ENCODE results near the gene B9D1. TPM values are rescaled to one million over a fixed set of nuclear protein-coding genes. Genes with fewer than 3 reads are reported as not detected.

The B9D1 gene
- total RNA-seq, 2 donors from 2014 or later, result 10.4 to 53.4 TPM

- 90 to 93% methylated on average over 7 to 29 of the region's 29 CpGs for WGBS, 2 donors
- H3K4me3 ChIP-seq, result no peak overlapping the region
- peaks cover 0 to 13% of the 10 kb centered on the region in 2 donors for H3K36me3 ChIP-seq (replicated peaks in 1 of 2; ENCODE audit: insufficient read depth in 1 of 2, low read depth in 2 of 2)
- H3K9me3 ChIP-seq, result no peaks in the 10 kb centered on the region
- H3K27me3 ChIP-seq, result no peaks in the 10 kb centered on the region
- H3K4me1 ChIP-seq, result peaks cover 16% of the 10 kb centered on the region
- DNase-seq (peak in 1 of 4 donors; percentile 12), ATAC-seq (no peak)
- no peak for TF ChIP-seq POLR2A (IDR thresholded peaks at IDR 0.05)
- TF ChIP-seq CTCF (IDR thresholded peaks at IDR 0.05), result no peak
- intact Hi-C loops (cut with DNase I), result no loop called here
- no peak overlapping the region for H3K27ac ChIP-seq
Observed at GRCh38 chr17:19380481-19381301, 18.2 kb upstream of the B9D1 start.

GRCh38 chr17:19379361-19380065 lies 17.0 kb upstream of the B9D1 start:
- intact Hi-C loops (cut with DNase I), result no loop called here
- Histone ChIP-seq H3K27me3 (no peaks in the 10 kb centered on the region), H3K36me3 (replicated peaks in 1 of 2; ENCODE audit: insufficient read depth in 1 of 2, low read depth in 2 of 2) (peaks cover 0 to 13% of the 10 kb centered on the region in 2 donors), H3K4me3 (no peak overlapping the region), H3K9me3 (no peaks in the 10 kb centered on the region), H3K4me1 (peaks cover 16% of the 10 kb centered on the region), H3K27ac (peak overlapping the region in 1 of 4 donors; percentile 88)
- 73 to 76% methylated on average over 13 of the region's 13 CpGs for WGBS, 2 donors
- TF ChIP-seq POLR2A (IDR thresholded peaks at IDR 0.05) (no peak), CTCF (IDR thresholded peaks at IDR 0.05) (no peak)
- peak in 1 of 4 donors; percentile 0 for DNase-seq
- no peak for ATAC-seq

- Histone ChIP-seq H3K9me3 (no peaks in the 10 kb centered on the region), H3K36me3 (replicated peaks in 1 of 2; ENCODE audit: insufficient read depth in 1 of 2, low read depth in 2 of 2) (peaks cover 0 to 12% of the 10 kb centered on the region in 2 donors), H3K27ac (peak within 1 kb of the TSS; percentile 88 to 98 (median 92)), H3K27me3 (no peaks in the 10 kb centered on the region), H3K4me1 (peaks cover 16% of the 10 kb centered on the region), H3K4me3 (peak within 1 kb of the TSS; percentile 71 to 76)
- TF ChIP-seq POLR2A (IDR thresholded peaks at IDR 0.05), result no peak
- no peak for TF ChIP-seq CTCF (IDR thresholded peaks at IDR 0.05)
- DNase-seq, result peak in 1 of 4 donors; percentile 27
- intact Hi-C loops (cut with DNase I), result no loop called here
- ATAC-seq, result no peak
- WGBS, 2 donors, result 3% methylated on average over 8 to 69 of the region's 69 CpGs
Observed at GRCh38 chr17:19378416-19379360, 16.2 kb upstream of the B9D1 start, which contains the start of gene MAPK7. Gene MAPK7 (plus strand): TSS chr17:19378498. CDS start chr17:19378901, 403 bp downstream.

- peak; percentile 90 for ATAC-seq
- WGBS, 2 donors, result 0 to 1% methylated on average over 13 to 67 of the region's 67 CpGs
- peak; percentile 98 for DNase-seq
- Histone ChIP-seq H3K27me3 (no peaks in the 10 kb centered on the region), H3K36me3 (replicated peaks in 1 of 2; ENCODE audit: insufficient read depth in 1 of 2, low read depth in 2 of 2) (peaks cover 0 to 6% of the 10 kb centered on the region in 2 donors), H3K4me1 (peaks cover 16% of the 10 kb centered on the region), H3K4me3 (peak overlapping the region; percentile 71 to 76), H3K9me3 (no peaks in the 10 kb centered on the region), H3K27ac (peak overlapping the region; percentile 88 to 98 (median 92))
- TF ChIP-seq POLR2A (IDR thresholded peaks at IDR 0.05) (peak; percentile 56 to 83 (median 80)), CTCF (IDR thresholded peaks at IDR 0.05) (no peak)
- intact Hi-C loops (cut with DNase I), result no loop called here
Observed at GRCh38 chr17:19377602-19378415, 15.3 kb upstream of the B9D1 start.
